ENCODE measurements around the gene C17orf67.

C17orf67 gene
- total RNA-seq = 5.6 to 10.3 (median 8.3) reads per million in 4 donors

GRCh38 chr17:56833809-56834379 is at the start of gene C17orf67, which contains the start of gene DGKE:
Gene C17orf67 (minus strand): TSS chr17:56833920. CDS start chr17:56815810, 18,110 bp downstream.
Gene DGKE (plus strand): TSS chr17:56834151. CDS start chr17:56834796, 645 bp downstream.
- peak; percentile 96 to 99 (median 99) for DNase-seq

- DNase-seq = no peak
Measured at GRCh38 chr17:56881685-56882295, 48.1 kb upstream of the C17orf67 start.

- DNase-seq = no peak
Measured at GRCh38 chr17:56880571-56880970, 46.9 kb upstream of the C17orf67 start.

- no peak for DNase-seq
Measured at GRCh38 chr17:56880133-56880532, 46.4 kb upstream of the C17orf67 start.

- DNase-seq = no peak
Measured at GRCh38 chr17:56879280-56879679, 45.6 kb upstream of the C17orf67 start.

GRCh38 chr17:56876766-56877179 is 43.1 kb upstream of the C17orf67 start:
- DNase-seq = no peak

GRCh38 chr17:56870081-56870651 is 36.4 kb upstream of the C17orf67 start:
- no peak for DNase-seq

- DNase-seq = no peak
Measured at GRCh38 chr17:56868716-56869115, 35.0 kb upstream of the C17orf67 start.

- no peak for DNase-seq
Measured at GRCh38 chr17:56867948-56868376, 34.2 kb upstream of the C17orf67 start.

GRCh38 chr17:56866496-56866895 is 32.8 kb upstream of the C17orf67 start:
- DNase-seq = no peak

GRCh38 chr17:56866076-56866475 is 32.4 kb upstream of the C17orf67 start:
- no peak for DNase-seq

GRCh38 chr17:56863974-56864373 is 30.3 kb upstream of the C17orf67 start:
- DNase-seq = no peak

GRCh38 chr17:56861899-56862298 is 28.2 kb upstream of the C17orf67 start:
- no peak for DNase-seq

GRCh38 chr17:56851008-56851407 is 17.3 kb upstream of the C17orf67 start:
- DNase-seq = no peak

- no peak for DNase-seq
Measured at GRCh38 chr17:56850591-56850990, 16.9 kb upstream of the C17orf67 start.

GRCh38 chr17:56849131-56849530 is 15.4 kb upstream of the C17orf67 start:
- no peak for DNase-seq

GRCh38 chr17:56847106-56847505 is 13.4 kb upstream of the C17orf67 start:
- DNase-seq = no peak

- DNase-seq = no peak
Measured at GRCh38 chr17:56845934-56846333, 12.2 kb upstream of the C17orf67 start.

- DNase-seq = no peak
Measured at GRCh38 chr17:56842577-56842976, 8.9 kb upstream of the C17orf67 start.

- DNase-seq = no peak
Measured at GRCh38 chr17:56838687-56839086, 5.0 kb upstream of the C17orf67 start.

- DNase-seq = no peak
Measured at GRCh38 chr17:56835264-56835585, 1.5 kb upstream of the C17orf67 start.

GRCh38 chr17:56834380-56835263 is 902 bp upstream of the C17orf67 start:
- DNase-seq = peak; percentile 41 to 84 (median 64)

Data from T-helper 1 cell (primary cell).